ENCODE data around the gene RGS8.

The RGS8 gene, protein sequence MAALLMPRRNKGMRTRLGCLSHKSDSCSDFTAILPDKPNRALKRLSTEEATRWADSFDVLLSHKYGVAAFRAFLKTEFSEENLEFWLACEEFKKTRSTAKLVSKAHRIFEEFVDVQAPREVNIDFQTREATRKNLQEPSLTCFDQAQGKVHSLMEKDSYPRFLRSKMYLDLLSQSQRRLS

DNA sequence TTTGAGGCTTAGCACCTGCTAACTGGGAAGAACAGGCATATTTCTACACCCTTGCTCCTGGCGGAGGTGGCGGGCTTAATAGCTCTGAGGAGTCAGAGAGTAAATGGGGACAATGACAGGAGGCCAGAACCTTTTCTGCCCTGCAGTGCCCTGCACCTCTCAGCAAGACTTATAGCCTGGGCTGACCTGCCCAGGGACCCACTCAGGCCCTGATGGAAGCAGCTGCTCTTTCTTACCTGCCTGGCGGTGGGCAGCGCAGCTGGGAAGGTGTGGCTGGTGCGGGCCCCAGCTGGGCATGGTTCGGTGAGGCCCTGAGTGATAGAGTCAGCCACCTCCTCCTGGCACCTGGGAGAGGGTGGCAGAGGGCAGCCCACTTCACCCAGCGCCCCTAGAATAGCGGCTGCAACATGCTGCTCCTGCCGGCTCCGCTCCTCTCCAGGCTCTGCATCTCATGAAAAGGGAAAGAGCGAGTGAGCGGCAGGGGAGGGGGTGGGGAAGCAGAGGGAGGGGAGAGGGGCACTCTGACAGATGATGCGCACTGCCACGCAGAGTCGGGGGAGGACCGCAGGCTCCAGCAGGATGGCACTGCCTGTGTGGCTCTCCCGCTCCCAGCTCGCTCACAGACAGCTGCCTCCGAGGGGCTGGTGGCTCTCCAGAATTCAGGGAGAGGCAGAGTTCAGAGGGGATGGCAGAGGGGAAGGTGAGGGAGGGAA lies at the start of gene RGS8:
Gene RGS8 (minus strand): TSS at position 472 of the 713 bp plus-strand sequence. CDS start 14,938 bp downstream, outside the sequence.
- peaks cover 35% of the 10 kb centered on the region for H3K27me3 ChIP-seq (ENCODE audit: control insufficient read depth, insufficient read depth, low read length)
- peak within 1 kb of the TSS; percentile 23 for H3K4me3 ChIP-seq (ENCODE audit: low read length)
- H3K9me3 ChIP-seq (ENCODE audit: control insufficient read depth, low read depth, low read length) = no peaks in the 10 kb centered on the region
- no peak within 1 kb of the TSS for H3K9ac ChIP-seq (ENCODE audit: low read length)
- no peak within 1 kb of the TSS for H3K27ac ChIP-seq (ENCODE audit: low read length)
- H3K36me3 ChIP-seq (ENCODE audit: control insufficient read depth, low read depth, low read length) = no peaks in the 10 kb centered on the region
- H3K4me1 ChIP-seq (ENCODE audit: control insufficient read depth, low read depth, low read length) = peaks cover 9% of the 10 kb centered on the region

DNA sequence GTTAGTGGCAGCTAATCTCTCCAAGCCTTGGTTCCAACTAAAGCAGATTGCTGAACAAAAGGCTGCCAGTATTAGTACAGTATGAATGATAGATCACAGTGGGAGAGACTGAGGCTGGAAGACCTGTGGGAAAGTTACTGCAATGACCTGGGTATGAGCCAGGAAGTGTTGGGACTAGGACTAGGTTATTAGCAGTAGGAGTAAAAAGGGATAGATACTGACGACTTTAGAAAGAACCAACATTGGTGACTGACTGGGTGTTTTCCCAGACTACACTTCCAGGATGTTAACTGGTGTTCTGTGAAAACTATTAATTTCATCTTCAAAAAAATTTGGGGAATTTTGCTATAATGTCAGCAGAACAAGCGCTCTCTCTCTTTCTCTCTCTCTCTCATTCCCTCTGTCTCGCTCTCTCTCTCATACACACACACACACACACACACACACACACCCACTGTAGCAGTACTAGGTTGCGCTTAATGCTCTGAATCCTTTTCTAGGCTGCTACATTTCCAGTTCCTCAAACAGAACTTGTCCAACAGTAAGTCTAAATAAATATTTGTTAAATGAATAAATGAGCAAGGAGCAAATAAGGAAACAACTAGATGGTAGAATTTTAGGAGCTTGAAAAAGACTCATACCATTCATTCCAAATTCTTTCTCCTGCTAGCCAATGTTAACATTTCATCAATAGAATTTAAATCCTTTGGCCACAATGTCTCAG lies 47.6 kb upstream of the RGS8 start:
- Histone ChIP-seq H3K4me3 (ENCODE audit: low read length) (no peak overlapping the region), H3K36me3 (ENCODE audit: control insufficient read depth, low read depth, low read length) (no peaks in the 10 kb centered on the region), H3K9ac (ENCODE audit: low read length) (no peak overlapping the region), H3K9me3 (ENCODE audit: control insufficient read depth, low read depth, low read length) (no peaks in the 10 kb centered on the region), H3K27ac (ENCODE audit: low read length) (no peak overlapping the region), H3K27me3 (ENCODE audit: control insufficient read depth, insufficient read depth, low read length) (no peaks in the 10 kb centered on the region), H3K4me1 (ENCODE audit: control insufficient read depth, low read depth, low read length) (no peaks in the 10 kb centered on the region)

- no peaks in the 10 kb centered on the region for H3K27me3 ChIP-seq (ENCODE audit: control insufficient read depth, insufficient read depth, low read length)
- H3K9ac ChIP-seq (ENCODE audit: low read length) = no peak overlapping the region
- H3K36me3 ChIP-seq (ENCODE audit: control insufficient read depth, low read depth, low read length) = no peaks in the 10 kb centered on the region
- H3K4me3 ChIP-seq (ENCODE audit: low read length) = no peak overlapping the region
- no peak overlapping the region for H3K27ac ChIP-seq (ENCODE audit: low read length)
- H3K9me3 ChIP-seq (ENCODE audit: control insufficient read depth, low read depth, low read length) = no peaks in the 10 kb centered on the region
- H3K4me1 ChIP-seq (ENCODE audit: control insufficient read depth, low read depth, low read length) = no peaks in the 10 kb centered on the region
Measured at GRCh38 chr1:182726912-182727311, 42.5 kb upstream of the RGS8 start.

DNA sequence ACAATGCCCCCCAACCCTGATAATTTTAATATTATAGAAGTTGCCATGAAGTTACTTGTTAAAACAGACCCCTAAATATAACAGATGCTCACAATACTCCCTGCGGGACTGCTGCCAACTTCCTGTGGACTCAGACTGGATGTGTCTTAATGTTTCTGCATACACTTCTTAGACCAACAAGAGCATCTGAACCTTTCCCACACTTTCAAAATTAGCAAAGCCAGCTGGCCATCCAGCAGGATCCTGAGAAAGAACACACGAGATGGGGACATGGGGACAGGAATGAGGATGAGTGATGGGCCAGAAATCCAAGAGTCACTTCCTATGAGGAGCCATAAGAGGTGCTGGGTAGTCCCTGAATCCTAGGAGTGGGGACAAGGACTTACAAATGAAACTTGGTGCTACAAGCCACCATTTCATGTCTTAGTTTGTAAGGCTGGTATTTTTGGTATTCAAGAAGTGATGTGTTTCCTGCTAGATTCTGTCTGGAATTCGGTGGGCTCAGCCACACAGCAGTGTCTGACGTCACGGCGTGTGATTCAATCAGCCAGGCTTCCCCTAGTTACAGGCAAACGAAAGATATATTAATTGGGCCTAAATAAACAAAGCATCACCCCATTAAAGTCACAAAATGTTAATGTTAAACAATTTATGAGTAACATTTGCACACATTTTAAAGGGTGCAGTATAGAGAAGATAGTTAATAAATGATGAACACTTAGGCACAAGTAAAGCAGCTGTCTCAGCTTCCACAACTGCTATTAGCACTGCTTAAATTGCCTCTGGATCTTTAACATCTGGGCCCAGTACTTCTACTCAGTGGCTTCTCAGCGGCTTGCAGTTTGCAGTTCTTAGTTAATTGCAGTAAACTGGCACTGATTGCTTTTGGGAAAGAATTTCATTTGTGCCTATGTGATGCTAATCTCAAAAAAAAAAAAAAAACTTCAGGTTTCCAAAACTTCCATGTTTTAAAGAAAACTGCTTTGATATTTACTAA lies 41.2 kb upstream of the RGS8 start:
- H3K36me3 ChIP-seq (ENCODE audit: control insufficient read depth, low read depth, low read length) = no peaks in the 10 kb centered on the region
- no peak overlapping the region for H3K27ac ChIP-seq (ENCODE audit: low read length)
- no peaks in the 10 kb centered on the region for H3K27me3 ChIP-seq (ENCODE audit: control insufficient read depth, insufficient read depth, low read length)
- no peak overlapping the region for H3K4me3 ChIP-seq (ENCODE audit: low read length)
- no peaks in the 10 kb centered on the region for H3K4me1 ChIP-seq (ENCODE audit: control insufficient read depth, low read depth, low read length)
- H3K9me3 ChIP-seq (ENCODE audit: control insufficient read depth, low read depth, low read length) = no peaks in the 10 kb centered on the region
- no peak overlapping the region for H3K9ac ChIP-seq (ENCODE audit: low read length)

DNA sequence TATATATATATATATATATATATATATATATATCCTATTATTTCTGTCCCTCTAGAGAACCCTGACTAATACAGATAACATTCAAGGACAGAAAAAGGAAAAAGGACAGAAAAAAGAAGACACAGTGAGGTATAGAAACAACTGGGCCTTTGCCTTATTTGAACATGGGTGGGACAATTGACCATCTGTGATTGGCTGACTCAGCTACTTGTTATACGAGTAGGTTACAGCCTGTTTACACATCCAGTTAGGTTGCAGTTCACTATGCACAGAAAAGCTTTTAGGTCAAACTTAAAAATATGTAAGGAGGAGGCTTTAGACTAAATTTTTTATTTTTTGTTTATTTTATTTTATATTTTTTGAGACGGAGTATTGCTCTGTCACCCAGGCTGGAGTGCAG lies 39.8 kb upstream of the RGS8 start:
- Histone ChIP-seq H3K9ac (ENCODE audit: low read length) (no peak overlapping the region), H3K4me1 (ENCODE audit: control insufficient read depth, low read depth, low read length) (no peaks in the 10 kb centered on the region), H3K27ac (ENCODE audit: low read length) (no peak overlapping the region), H3K36me3 (ENCODE audit: control insufficient read depth, low read depth, low read length) (no peaks in the 10 kb centered on the region), H3K9me3 (ENCODE audit: control insufficient read depth, low read depth, low read length) (no peaks in the 10 kb centered on the region), H3K4me3 (ENCODE audit: low read length) (no peak overlapping the region), H3K27me3 (ENCODE audit: control insufficient read depth, insufficient read depth, low read length) (no peaks in the 10 kb centered on the region)

GRCh38 chr1:182723200-182723599 lies 38.8 kb upstream of the RGS8 start:
- Histone ChIP-seq H3K4me1 (ENCODE audit: control insufficient read depth, low read depth, low read length) (no peaks in the 10 kb centered on the region), H3K27ac (ENCODE audit: low read length) (no peak overlapping the region), H3K36me3 (ENCODE audit: control insufficient read depth, low read depth, low read length) (no peaks in the 10 kb centered on the region), H3K4me3 (ENCODE audit: low read length) (no peak overlapping the region), H3K9me3 (ENCODE audit: control insufficient read depth, low read depth, low read length) (no peaks in the 10 kb centered on the region), H3K9ac (ENCODE audit: low read length) (no peak overlapping the region), H3K27me3 (ENCODE audit: control insufficient read depth, insufficient read depth, low read length) (no peaks in the 10 kb centered on the region)

- H3K27ac ChIP-seq (ENCODE audit: low read length) = no peak overlapping the region
- H3K9me3 ChIP-seq (ENCODE audit: control insufficient read depth, low read depth, low read length) = no peaks in the 10 kb centered on the region
- no peaks in the 10 kb centered on the region for H3K27me3 ChIP-seq (ENCODE audit: control insufficient read depth, insufficient read depth, low read length)
Measured at GRCh38 chr1:182721525-182721924, 37.1 kb upstream of the RGS8 start.

GRCh38 chr1:182720463-182720862 lies 36.1 kb upstream of the RGS8 start:
- no peaks in the 10 kb centered on the region for H3K36me3 ChIP-seq (ENCODE audit: control insufficient read depth, low read depth, low read length)
- no peak overlapping the region for H3K4me3 ChIP-seq (ENCODE audit: low read length)
- H3K4me1 ChIP-seq (ENCODE audit: control insufficient read depth, low read depth, low read length) = peaks cover 7% of the 10 kb centered on the region
- H3K9ac ChIP-seq (ENCODE audit: low read length) = no peak overlapping the region
- no peaks in the 10 kb centered on the region for H3K9me3 ChIP-seq (ENCODE audit: control insufficient read depth, low read depth, low read length)
- H3K27me3 ChIP-seq (ENCODE audit: control insufficient read depth, insufficient read depth, low read length) = no peaks in the 10 kb centered on the region
- no peak overlapping the region for H3K27ac ChIP-seq (ENCODE audit: low read length)

More at GRCh38 chr1:182721525-182721924, 37.1 kb upstream of the RGS8 start:
- Histone ChIP-seq H3K9ac (ENCODE audit: low read length) (no peak overlapping the region), H3K36me3 (ENCODE audit: control insufficient read depth, low read depth, low read length) (no peaks in the 10 kb centered on the region), H3K4me1 (ENCODE audit: control insufficient read depth, low read depth, low read length) (peaks cover 7% of the 10 kb centered on the region), H3K4me3 (ENCODE audit: low read length) (no peak overlapping the region)

GRCh38 chr1:182719553-182719952 lies 35.2 kb upstream of the RGS8 start:
- Histone ChIP-seq H3K9ac (ENCODE audit: low read length) (no peak overlapping the region), H3K9me3 (ENCODE audit: control insufficient read depth, low read depth, low read length) (no peaks in the 10 kb centered on the region), H3K27ac (ENCODE audit: low read length) (no peak overlapping the region), H3K4me3 (ENCODE audit: low read length) (no peak overlapping the region), H3K4me1 (ENCODE audit: control insufficient read depth, low read depth, low read length) (peaks cover 7% of the 10 kb centered on the region), H3K36me3 (ENCODE audit: control insufficient read depth, low read depth, low read length) (no peaks in the 10 kb centered on the region), H3K27me3 (ENCODE audit: control insufficient read depth, insufficient read depth, low read length) (no peaks in the 10 kb centered on the region)

DNA sequence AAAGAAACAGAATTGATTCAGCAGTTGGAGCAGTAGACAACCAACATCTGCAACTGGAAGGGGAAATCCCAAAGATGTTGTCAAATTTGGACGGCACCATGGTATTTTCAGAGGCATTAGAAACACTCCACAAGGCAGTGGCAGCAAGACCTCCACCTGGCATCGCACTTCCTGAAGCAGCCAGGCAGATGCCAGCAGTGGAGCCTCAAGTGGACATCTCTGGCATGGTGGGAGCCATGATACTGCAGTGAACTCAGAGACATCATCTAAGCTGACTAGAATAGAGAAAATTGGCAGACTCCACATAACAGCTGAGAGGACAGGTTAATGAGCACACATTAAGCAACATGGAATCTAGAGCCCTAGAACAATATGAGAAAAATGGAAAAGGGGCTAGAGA lies 33.9 kb upstream of the RGS8 start:
- no peaks in the 10 kb centered on the region for H3K36me3 ChIP-seq (ENCODE audit: control insufficient read depth, low read depth, low read length)
- no peaks in the 10 kb centered on the region for H3K27me3 ChIP-seq (ENCODE audit: control insufficient read depth, insufficient read depth, low read length)
- no peak overlapping the region for H3K4me3 ChIP-seq (ENCODE audit: low read length)
- H3K9me3 ChIP-seq (ENCODE audit: control insufficient read depth, low read depth, low read length) = no peaks in the 10 kb centered on the region
- H3K9ac ChIP-seq (ENCODE audit: low read length) = no peak overlapping the region
- peaks cover 7% of the 10 kb centered on the region for H3K4me1 ChIP-seq (ENCODE audit: control insufficient read depth, low read depth, low read length)
- no peak overlapping the region for H3K27ac ChIP-seq (ENCODE audit: low read length)
